CD4-positive, alpha-beta memory T cell (primary cell): ENCODE results near the gene RETREG1. TPM values are rescaled to one million over a fixed set of nuclear protein-coding genes. Genes with fewer than 3 reads are reported as not detected.

Experiments used
- CTCF ChIA-PET: fragments of 350-600 bp; sonication (Branson Sonifier 250); formaldehyde crosslinking; loops from one replicate; lab custom pipeline; 2021; ENCODE audit warnings: inconsistent platforms; ENCODE audit not compliant: partially characterized antibody; lab: Charles Lee
- POLR2A ChIA-PET: fragments of 350-600 bp; sonication (Branson Sonifier 250); formaldehyde crosslinking; loops from one replicate; lab custom pipeline; 2021; ENCODE audit not compliant: partially characterized antibody; lab: Charles Lee
- DNase-seq, 5 donors: peaks; one replicate each; pipeline versions ENCODE4 v3.0.0 to v3.0.0-alpha.2; 2020 to 2022; ENCODE audit warnings: mixed read lengths in 1 of 5
- H3K27ac ChIP-seq: one replicate; pipeline ENCODE4 v1.7.0; 2013; ENCODE audit warnings: low read depth, low read length
- H3K27me3 ChIP-seq: 2 replicates; pipeline ENCODE4 v1.7.0; 2013; ENCODE audit warnings: mild to moderate bottlenecking, low read length, moderate library complexity; ENCODE audit not compliant: insufficient read depth
- H3K36me3 ChIP-seq: 2 replicates; pipeline ENCODE4 v1.7.0; 2013; ENCODE audit warnings: mild to moderate bottlenecking, low read length, moderate library complexity; ENCODE audit not compliant: insufficient read depth
- H3K4me1 ChIP-seq: 2 replicates; pipeline ENCODE4 v1.7.0; 2013; ENCODE audit warnings: mild to moderate bottlenecking, low read length, moderate library complexity; ENCODE audit not compliant: insufficient read depth
- H3K4me3 ChIP-seq, 2 donors: one replicate each; pipeline ENCODE4 v1.7.0; 2013; ENCODE audit warnings: low read length in 2 of 2, mild to moderate bottlenecking in 1 of 2
- H3K9me3 ChIP-seq, 2 donors: one replicate each; pipeline ENCODE4 v1.7.0; 2013; ENCODE audit warnings: low read length in 2 of 2, control low read depth in 1 of 2; ENCODE audit not compliant: control insufficient read depth in 1 of 2
- H3K27ac Mint-ChIP-seq, 7 donors: one replicate each; pipeline ENCODE4 v1.8.0; 2020 to 2021; ENCODE audit warnings: mixed read lengths in 7 of 7, mild to moderate bottlenecking in 6 of 7, inconsistent platforms in 3 of 7, moderate library complexity in 3 of 7
- H3K27me3 Mint-ChIP-seq, 2 donors: one replicate each; pipeline ENCODE4 v1.8.0; 2020 to 2021; ENCODE audit warnings: mixed read lengths in 2 of 2
- H3K36me3 Mint-ChIP-seq, 2 donors: one replicate each; pipeline ENCODE4 v1.8.0; 2020 to 2021; ENCODE audit warnings: mixed read lengths in 2 of 2, inconsistent platforms in 1 of 2, mild to moderate bottlenecking in 1 of 2
- H3K4me1 Mint-ChIP-seq, 4 donors: one replicate each; pipeline ENCODE4 v1.8.0; 2020 to 2021; ENCODE audit warnings: mixed read lengths in 4 of 4, mild to moderate bottlenecking in 1 of 4
- H3K4me3 Mint-ChIP-seq, 8 donors: one replicate each; pipeline ENCODE4 v1.8.0; 2020 to 2021; ENCODE audit warnings: mixed read lengths in 8 of 8, mild to moderate bottlenecking in 7 of 8, moderate library complexity in 6 of 8, inconsistent platforms in 3 of 8
- H3K9me3 Mint-ChIP-seq, 8 donors: one replicate each; pipeline ENCODE4 v1.8.0; 2020 to 2021; ENCODE audit warnings: mixed read lengths in 8 of 8, mild to moderate bottlenecking in 5 of 8, inconsistent platforms in 3 of 8, moderate library complexity in 1 of 8
- intact Hi-C: fragments of 100-400 bp; cut with micrococcal nuclease; formaldehyde crosslinking; loops from one replicate; pipeline ENCODE4 v1.15.1; 2023
- polyA plus RNA-seq, 2 donors: library from polyadenylated mRNA; unstranded; fragments of 300-500 nt; fragmentation: Illumina TruSeq; gene quantifications; one replicate each; pipeline ENCODE4 v1.2.3, GENCODE V29; 2021
- total RNA-seq, 2 experiments: library from RNA; stranded (reverse); gene quantifications; one replicate each; pipeline ENCODE4 v1.2.3, GENCODE V29; 2021

Gene RETREG1
- total and polyA plus RNA-seq, 4 experiments from 2014 or later, result 26.6 to 79.5 (median 49.3) TPM

GRCh38 chr5:16493261-16493660, 123.5 kb downstream of the RETREG1 start:
- no peak overlapping the region for H3K27ac Mint-ChIP-seq
- intact Hi-C loops, result loop anchor here (5.0 kb wide), 2 partner anchors 59 to 639 kb away; no protein-coding TSS in a partner anchor
- H3K4me1 Mint-ChIP-seq, result peaks cover 8 to 41% (median 13%) of the 10 kb centered on the region in 4 donors

GRCh38 chr5:16492398-16493140, 124.2 kb downstream of the RETREG1 start:
- no peaks in the 10 kb centered on the region for H3K27me3 ChIP-seq

More at GRCh38 chr5:16493261-16493660, 123.5 kb downstream of the RETREG1 start:
- Mint-ChIP-seq H3K4me3 (no peak overlapping the region), H3K27me3 (no peaks in the 10 kb centered on the region), H3K36me3 (peaks cover 9 to 36% of the 10 kb centered on the region in 2 donors), H3K9me3 (peaks cover 0 to 38% (median 29%) of the 10 kb centered on the region in 8 donors)
- no peak overlapping the region for H3K4me3 ChIP-seq
- ChIA-PET POLR2A (no interaction called here), CTCF (no interaction called here)
- H3K9me3 ChIP-seq, result peaks cover 0 to 7% of the 10 kb centered on the region in 2 donors
- H3K4me1 ChIP-seq, result no peaks in the 10 kb centered on the region
- no peak overlapping the region for H3K27ac ChIP-seq
- H3K27me3 ChIP-seq, result no peaks in the 10 kb centered on the region
- DNase-seq, result no peak
- H3K36me3 ChIP-seq, result no peaks in the 10 kb centered on the region

GRCh38 chr5:16490911-16491310, 125.9 kb downstream of the RETREG1 start:
- peaks cover 9 to 60% (median 17%) of the 10 kb centered on the region in 4 donors for H3K4me1 Mint-ChIP-seq
- intact Hi-C loops, result loop anchor here (5.0 kb wide), 2 partner anchors 61 to 641 kb away; no protein-coding TSS in a partner anchor

More at GRCh38 chr5:16492398-16493140, 124.2 kb downstream of the RETREG1 start:
- no peaks in the 10 kb centered on the region for H3K27me3 Mint-ChIP-seq
- POLR2A ChIA-PET, result no interaction called here
- peaks cover 0 to 7% of the 10 kb centered on the region in 2 donors for H3K9me3 ChIP-seq
- CTCF ChIA-PET, result no interaction called here
- no peak overlapping the region for H3K4me3 Mint-ChIP-seq
- no peaks in the 10 kb centered on the region for H3K4me1 ChIP-seq
- H3K4me1 Mint-ChIP-seq, result peaks cover 8 to 47% (median 14%) of the 10 kb centered on the region in 4 donors
- H3K27ac ChIP-seq, result no peak overlapping the region
- H3K9me3 Mint-ChIP-seq, result peaks cover 0 to 32% (median 24%) of the 10 kb centered on the region in 8 donors
- peak overlapping the region in 2 of 7 donors; percentile 14 to 19 for H3K27ac Mint-ChIP-seq
- intact Hi-C loops, result loop anchor here (5.0 kb wide), 2 partner anchors 60 to 640 kb away; no protein-coding TSS in a partner anchor
- H3K4me3 ChIP-seq, result no peak overlapping the region
- H3K36me3 ChIP-seq, result no peaks in the 10 kb centered on the region
- peaks cover 3 to 29% of the 10 kb centered on the region in 2 donors for H3K36me3 Mint-ChIP-seq
- peak in 1 of 5 donors; percentile 6 for DNase-seq

GRCh38 chr5:16489322-16489791, 127.4 kb downstream of the RETREG1 start:
- intact Hi-C loops, result loop anchor here (5.0 kb wide), 1 partner anchor 698 kb away; no protein-coding TSS in a partner anchor
- H3K27me3 ChIP-seq, result no peaks in the 10 kb centered on the region
- Mint-ChIP-seq H3K27me3 (no peaks in the 10 kb centered on the region), H3K9me3 (peaks cover 0 to 3% (median 0%) of the 10 kb centered on the region in 8 donors), H3K4me1 (peaks cover 7 to 55% (median 14%) of the 10 kb centered on the region in 4 donors), H3K4me3 (no peak overlapping the region), H3K36me3 (peaks cover 0 to 3% of the 10 kb centered on the region in 2 donors), H3K27ac (peak overlapping the region in 1 of 7 donors; percentile 30)
- DNase-seq, result peak in 1 of 5 donors; percentile 23
- no peaks in the 10 kb centered on the region for H3K36me3 ChIP-seq
- H3K4me1 ChIP-seq, result no peaks in the 10 kb centered on the region
- H3K27ac ChIP-seq, result no peak overlapping the region
- no peaks in the 10 kb centered on the region for H3K9me3 ChIP-seq
- ChIA-PET CTCF (interaction anchor here (0.7 to 2.2 kb wide), 8 partner anchors 12 to 700 kb away, joined by 3 to 15 read pairs (median 3); no protein-coding TSS in a partner anchor), POLR2A (no interaction called here)
- H3K4me3 ChIP-seq, result no peak overlapping the region

More at GRCh38 chr5:16490911-16491310, 125.9 kb downstream of the RETREG1 start:
- H3K4me3 ChIP-seq, result no peak overlapping the region
- DNase-seq, result no peak
- ChIA-PET CTCF (interaction anchor here (1.7 to 2.2 kb wide), 2 partner anchors 176 to 699 kb away, joined by 4 to 15 read pairs; no protein-coding TSS in a partner anchor), POLR2A (no interaction called here)
- no peak overlapping the region for H3K27ac ChIP-seq
- Mint-ChIP-seq H3K27ac (peak overlapping the region in 2 of 7 donors; percentile 14 to 62), H3K4me3 (no peak overlapping the region), H3K9me3 (peaks cover 0 to 16% (median 11%) of the 10 kb centered on the region in 8 donors), H3K36me3 (peaks cover 0 to 14% of the 10 kb centered on the region in 2 donors), H3K27me3 (no peaks in the 10 kb centered on the region)
- no peaks in the 10 kb centered on the region for H3K9me3 ChIP-seq
- no peaks in the 10 kb centered on the region for H3K4me1 ChIP-seq
- H3K36me3 ChIP-seq, result no peaks in the 10 kb centered on the region
- H3K27me3 ChIP-seq, result no peaks in the 10 kb centered on the region

- no peak for DNase-seq
- no peaks in the 10 kb centered on the region for H3K27me3 Mint-ChIP-seq
- no peak overlapping the region for H3K27ac ChIP-seq
- intact Hi-C loops, result loop anchor here (5.0 kb wide), 1 partner anchor 700 kb away; no protein-coding TSS in a partner anchor
- no peaks in the 10 kb centered on the region for H3K9me3 Mint-ChIP-seq
- no peaks in the 10 kb centered on the region for H3K36me3 Mint-ChIP-seq
- no peak overlapping the region for H3K4me3 Mint-ChIP-seq
- CTCF ChIA-PET, result interaction anchor here (0.7 to 1.2 kb wide), 3 partner anchors 11 to 179 kb away, joined by 3 to 5 read pairs (median 3); no protein-coding TSS in a partner anchor
- H3K36me3 ChIP-seq, result no peaks in the 10 kb centered on the region
- no peaks in the 10 kb centered on the region for H3K4me1 ChIP-seq
- no peak overlapping the region for H3K4me3 ChIP-seq
- H3K27ac Mint-ChIP-seq, result peak overlapping the region in 3 of 7 donors; percentile 8 to 87 (median 25)
- no peaks in the 10 kb centered on the region for H3K9me3 ChIP-seq
- POLR2A ChIA-PET, result no interaction called here
- no peaks in the 10 kb centered on the region for H3K27me3 ChIP-seq
- H3K4me1 Mint-ChIP-seq, result peaks cover 4 to 48% (median 14%) of the 10 kb centered on the region in 4 donors
Observed at GRCh38 chr5:16487456-16487855, 129.3 kb downstream of the RETREG1 start.

- no peaks in the 10 kb centered on the region for H3K36me3 ChIP-seq
- DNase-seq, result no peak
- H3K4me1 ChIP-seq, result no peaks in the 10 kb centered on the region
- H3K9me3 Mint-ChIP-seq, result no peaks in the 10 kb centered on the region
- H3K36me3 Mint-ChIP-seq, result no peaks in the 10 kb centered on the region
- no peaks in the 10 kb centered on the region for H3K9me3 ChIP-seq
- no peak overlapping the region for H3K4me3 Mint-ChIP-seq
- no peak overlapping the region for H3K27ac Mint-ChIP-seq
- ChIA-PET CTCF (no interaction called here), POLR2A (no interaction called here)
- H3K4me3 ChIP-seq, result no peak overlapping the region
- no peaks in the 10 kb centered on the region for H3K27me3 Mint-ChIP-seq
- H3K27me3 ChIP-seq, result no peaks in the 10 kb centered on the region
- no peak overlapping the region for H3K27ac ChIP-seq
- peaks cover 4 to 42% (median 12%) of the 10 kb centered on the region in 4 donors for H3K4me1 Mint-ChIP-seq
- intact Hi-C loops, result loop anchor here (5.0 kb wide), 1 partner anchor 701 kb away; no protein-coding TSS in a partner anchor
Observed at GRCh38 chr5:16486711-16487111, 130.1 kb downstream of the RETREG1 start.

- Histone ChIP-seq H3K4me3 (no peak overlapping the region), H3K9me3 (no peaks in the 10 kb centered on the region), H3K36me3 (no peaks in the 10 kb centered on the region), H3K27ac (no peak overlapping the region), H3K27me3 (no peaks in the 10 kb centered on the region), H3K4me1 (no peaks in the 10 kb centered on the region)
- intact Hi-C loops, result loop anchor here (5.0 kb wide), 1 partner anchor 702 kb away; no protein-coding TSS in a partner anchor
- no peak for DNase-seq
- ChIA-PET CTCF (interaction anchor here (1.1 kb wide), 1 partner anchor 28 kb away, joined by 3 read pairs; no protein-coding TSS in a partner anchor), POLR2A (no interaction called here)
- H3K4me3 Mint-ChIP-seq, result no peak overlapping the region
- H3K27ac Mint-ChIP-seq, result no peak overlapping the region
- H3K27me3 Mint-ChIP-seq, result no peaks in the 10 kb centered on the region
- H3K4me1 Mint-ChIP-seq, result peaks cover 4 to 37% (median 10%) of the 10 kb centered on the region in 4 donors
- no peaks in the 10 kb centered on the region for H3K9me3 Mint-ChIP-seq
- peaks cover 0 to 4% of the 10 kb centered on the region in 2 donors for H3K36me3 Mint-ChIP-seq
Observed at GRCh38 chr5:16485656-16486055, 131.1 kb downstream of the RETREG1 start.
